Measurements from ENCODE around the gene MAD2L1.
"Not testable (repeated sequence)": the region's sequence is repeated elsewhere in the genome, so short reads cannot be mapped to it uniquely, and the experiment has no call there.

The MAD2L1 gene

DNA sequence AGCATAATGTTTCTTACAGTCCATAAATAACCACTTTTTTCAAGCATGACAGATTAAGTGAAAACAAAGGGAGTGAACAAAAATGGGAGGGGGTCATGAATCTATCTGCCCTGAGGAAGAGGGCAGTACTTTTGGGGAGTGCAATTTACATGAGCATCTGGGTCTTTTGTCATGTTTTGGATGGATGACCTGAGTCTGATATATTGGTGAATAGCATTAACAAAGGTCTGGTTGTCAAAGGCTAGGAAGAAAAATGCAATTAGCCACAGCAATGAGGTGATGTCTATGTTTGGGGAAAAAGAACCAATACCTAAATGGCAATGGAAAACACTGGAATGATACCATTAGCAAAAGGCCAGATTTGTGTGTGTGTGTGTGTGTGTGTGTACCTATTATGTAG lies 15.1 kb upstream of the MAD2L1 start:
- H3K36me3 ChIP-seq (ENCODE audit: control insufficient read depth, insufficient read depth, low read length), result no peaks in the 10 kb centered on the region
- H3K27ac ChIP-seq (ENCODE audit: low read depth, low read length), result no peak overlapping the region
- no peak overlapping the region for H3K9ac ChIP-seq (ENCODE audit: low read length)
- no peak overlapping the region for H3K4me3 ChIP-seq (ENCODE audit: low read depth, low read length)
- H3K4me1 ChIP-seq (ENCODE audit: control insufficient read depth, insufficient read depth, low read length), result no peaks in the 10 kb centered on the region
- H3K9me3 ChIP-seq (ENCODE audit: control insufficient read depth, insufficient read depth, low read depth, low read length), result no peaks in the 10 kb centered on the region
- H3K27me3 ChIP-seq (ENCODE audit: control insufficient read depth, insufficient read depth, low read length), result no peaks in the 10 kb centered on the region

DNA sequence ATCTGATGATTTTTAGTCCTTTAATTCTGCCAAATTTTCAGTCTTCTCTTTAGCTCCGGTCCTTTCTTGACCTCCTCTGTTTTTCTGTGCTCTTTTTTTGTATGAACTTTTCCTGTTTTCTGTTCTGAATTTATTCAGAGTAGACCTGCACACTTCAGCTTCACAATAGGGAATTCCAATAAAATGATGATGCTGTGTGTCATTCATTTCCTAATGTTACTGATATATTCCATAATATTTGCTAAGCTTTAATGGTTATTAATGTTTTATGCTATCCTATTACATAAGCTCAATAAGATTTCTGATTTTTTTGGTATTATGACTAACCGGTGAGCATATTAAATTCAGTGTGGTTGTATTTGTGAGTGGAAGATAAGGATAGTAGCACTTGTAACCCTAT lies 13.9 kb upstream of the MAD2L1 start:
- H3K27me3 ChIP-seq (ENCODE audit: control insufficient read depth, insufficient read depth, low read length), result no peaks in the 10 kb centered on the region
- H3K9me3 ChIP-seq (ENCODE audit: control insufficient read depth, insufficient read depth, low read depth, low read length), result no peaks in the 10 kb centered on the region; the same call in 1 of the 2 replicates
- no peak overlapping the region for H3K4me3 ChIP-seq (ENCODE audit: low read depth, low read length)
- no peaks in the 10 kb centered on the region for H3K4me1 ChIP-seq (ENCODE audit: control insufficient read depth, insufficient read depth, low read length)
- no peak overlapping the region for H3K27ac ChIP-seq (ENCODE audit: low read depth, low read length)
- no peaks in the 10 kb centered on the region for H3K36me3 ChIP-seq (ENCODE audit: control insufficient read depth, insufficient read depth, low read length)
- no peak overlapping the region for H3K9ac ChIP-seq (ENCODE audit: low read length)

DNA sequence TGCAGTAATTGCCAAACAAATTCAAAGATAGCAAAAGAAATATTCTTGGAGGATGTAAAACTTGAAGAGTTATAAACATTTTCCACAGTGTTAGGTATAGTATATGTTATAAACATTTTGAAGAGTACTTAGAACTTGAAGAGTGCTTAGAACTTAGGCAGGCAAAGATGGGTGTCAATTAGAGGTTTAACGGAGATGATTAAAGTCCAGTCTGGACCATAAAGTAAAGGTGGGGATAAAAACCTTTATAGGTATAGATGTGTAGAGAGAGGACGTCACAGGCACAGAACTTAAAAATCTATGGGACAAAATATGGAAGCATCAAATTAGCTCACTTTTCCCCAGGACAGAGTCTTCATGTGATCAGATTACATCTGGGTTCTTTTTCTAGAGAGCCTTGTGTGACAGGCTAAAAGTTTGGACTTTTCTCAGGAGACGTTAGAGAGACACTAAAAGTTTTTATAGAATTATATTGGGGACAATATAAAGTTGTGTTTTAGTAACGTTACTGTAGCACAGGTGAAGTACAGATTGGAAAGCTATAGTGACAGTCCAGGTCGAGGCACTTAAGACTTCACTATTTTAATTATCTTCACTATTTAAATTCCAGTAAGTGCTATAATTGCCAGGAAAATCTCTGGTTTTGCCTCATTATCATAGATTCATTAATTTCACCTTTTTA lies 13.3 kb upstream of the MAD2L1 start:
- no peak overlapping the region for H3K9ac ChIP-seq (ENCODE audit: low read length)
- no peaks in the 10 kb centered on the region for H3K27me3 ChIP-seq (ENCODE audit: control insufficient read depth, insufficient read depth, low read length)
- no peaks in the 10 kb centered on the region; the same call in 1 of the 2 replicates for H3K9me3 ChIP-seq (ENCODE audit: control insufficient read depth, insufficient read depth, low read depth, low read length)
- H3K27ac ChIP-seq (ENCODE audit: low read depth, low read length), result no peak overlapping the region
- H3K4me3 ChIP-seq (ENCODE audit: low read depth, low read length), result no peak overlapping the region
- H3K36me3 ChIP-seq (ENCODE audit: control insufficient read depth, insufficient read depth, low read length), result no peaks in the 10 kb centered on the region
- no peaks in the 10 kb centered on the region for H3K4me1 ChIP-seq (ENCODE audit: control insufficient read depth, insufficient read depth, low read length)

DNA sequence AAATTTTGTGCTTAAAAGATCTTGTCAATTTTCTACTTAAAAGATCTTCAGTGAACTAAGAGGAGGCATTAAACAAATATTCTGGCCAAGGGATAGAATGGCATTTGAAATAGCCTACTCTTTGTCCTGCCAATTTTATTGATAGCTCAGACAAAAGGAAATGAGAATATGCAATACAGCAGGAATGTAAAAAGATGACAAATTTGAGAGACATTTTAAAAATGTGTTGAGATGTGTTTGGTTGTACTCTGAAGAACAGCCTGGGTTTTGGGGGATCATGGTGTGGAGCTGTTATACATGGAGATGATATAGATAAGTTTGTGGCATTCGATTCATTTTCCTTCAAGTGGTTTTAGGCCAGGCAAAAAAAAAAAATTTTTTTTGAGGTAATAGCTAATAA lies 11.6 kb upstream of the MAD2L1 start:
- H3K4me1 ChIP-seq (ENCODE audit: control insufficient read depth, insufficient read depth, low read length), result no peaks in the 10 kb centered on the region
- H3K27ac ChIP-seq (ENCODE audit: low read depth, low read length), result no peak overlapping the region
- H3K36me3 ChIP-seq (ENCODE audit: control insufficient read depth, insufficient read depth, low read length), result no peaks in the 10 kb centered on the region
- no peak overlapping the region for H3K4me3 ChIP-seq (ENCODE audit: low read depth, low read length)
- H3K9me3 ChIP-seq (ENCODE audit: control insufficient read depth, insufficient read depth, low read depth, low read length), result no peaks in the 10 kb centered on the region; the same call in 1 of the 2 replicates
- no peaks in the 10 kb centered on the region for H3K27me3 ChIP-seq (ENCODE audit: control insufficient read depth, insufficient read depth, low read length)
- H3K9ac ChIP-seq (ENCODE audit: low read length), result no peak overlapping the region

DNA sequence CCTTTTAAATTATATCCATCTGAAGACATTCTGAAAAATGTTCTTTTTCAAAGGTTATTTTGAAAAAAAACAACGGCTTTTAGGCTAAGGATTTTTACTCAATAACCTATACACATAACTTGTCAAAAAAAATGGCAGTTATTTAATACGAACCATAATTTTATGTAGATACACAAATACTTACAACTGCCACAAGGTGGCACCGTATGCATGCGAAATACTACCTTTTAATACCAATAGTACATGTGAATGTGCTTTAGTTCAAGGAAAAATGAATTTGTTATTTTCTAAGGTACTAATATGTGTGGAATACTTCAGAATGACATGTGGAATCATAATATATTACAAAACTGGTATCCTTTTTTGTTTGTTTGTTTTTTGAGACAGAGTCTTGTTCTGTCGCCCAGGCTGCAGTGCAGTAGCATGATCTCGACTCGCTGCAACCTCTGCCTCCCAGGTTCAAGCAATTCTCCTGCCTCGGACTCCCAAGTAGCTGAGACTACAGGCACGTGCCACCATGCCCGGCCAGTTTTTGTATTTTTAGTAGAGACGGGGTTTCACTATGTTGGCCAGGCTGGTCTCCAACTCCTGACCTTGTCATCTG lies 4.6 kb upstream of the MAD2L1 start:
- Histone ChIP-seq H3K4me3 (ENCODE audit: low read depth, low read length) (no peak overlapping the region), H3K4me1 (ENCODE audit: control insufficient read depth, insufficient read depth, low read length) (peaks cover 17% of the 10 kb centered on the region), H3K36me3 (ENCODE audit: control insufficient read depth, insufficient read depth, low read length) (no peaks in the 10 kb centered on the region), H3K9ac (ENCODE audit: low read length) (no peak overlapping the region), H3K27me3 (ENCODE audit: control insufficient read depth, insufficient read depth, low read length) (no peaks in the 10 kb centered on the region), H3K9me3 (ENCODE audit: control insufficient read depth, insufficient read depth, low read depth, low read length) (no peaks in the 10 kb centered on the region; the same call in 1 of the 2 replicates), H3K27ac (ENCODE audit: low read depth, low read length) (no peak overlapping the region)

DNA sequence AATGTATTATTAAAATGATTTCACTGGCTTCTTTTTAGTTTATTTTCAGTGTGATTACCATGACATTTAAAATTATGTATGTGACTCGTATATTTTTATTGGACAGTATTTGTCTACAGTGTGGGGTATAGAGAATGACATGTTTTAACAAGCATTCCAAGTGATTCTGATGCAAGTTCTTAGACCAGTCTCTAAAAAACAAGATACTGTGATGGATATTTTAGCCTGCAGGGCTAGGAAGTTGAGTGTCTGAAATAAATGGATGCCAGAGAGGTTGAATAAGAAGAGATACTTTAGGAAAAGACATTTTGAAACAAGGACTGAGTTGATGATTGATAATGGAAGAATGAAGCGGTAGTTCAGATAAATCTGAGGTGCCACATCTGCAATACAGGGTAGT lies 3.5 kb upstream of the MAD2L1 start:
- Histone ChIP-seq H3K9me3 (ENCODE audit: control insufficient read depth, insufficient read depth, low read depth, low read length) (no peaks in the 10 kb centered on the region), H3K27me3 (ENCODE audit: control insufficient read depth, insufficient read depth, low read length) (no peaks in the 10 kb centered on the region), H3K9ac (ENCODE audit: low read length) (no peak overlapping the region), H3K36me3 (ENCODE audit: control insufficient read depth, insufficient read depth, low read length) (peaks cover 2% of the 10 kb centered on the region; the same call in 1 of the 2 replicates), H3K27ac (ENCODE audit: low read depth, low read length) (no peak overlapping the region), H3K4me1 (ENCODE audit: control insufficient read depth, insufficient read depth, low read length) (peaks cover 21% of the 10 kb centered on the region), H3K4me3 (ENCODE audit: low read depth, low read length) (no peak overlapping the region)

DNA sequence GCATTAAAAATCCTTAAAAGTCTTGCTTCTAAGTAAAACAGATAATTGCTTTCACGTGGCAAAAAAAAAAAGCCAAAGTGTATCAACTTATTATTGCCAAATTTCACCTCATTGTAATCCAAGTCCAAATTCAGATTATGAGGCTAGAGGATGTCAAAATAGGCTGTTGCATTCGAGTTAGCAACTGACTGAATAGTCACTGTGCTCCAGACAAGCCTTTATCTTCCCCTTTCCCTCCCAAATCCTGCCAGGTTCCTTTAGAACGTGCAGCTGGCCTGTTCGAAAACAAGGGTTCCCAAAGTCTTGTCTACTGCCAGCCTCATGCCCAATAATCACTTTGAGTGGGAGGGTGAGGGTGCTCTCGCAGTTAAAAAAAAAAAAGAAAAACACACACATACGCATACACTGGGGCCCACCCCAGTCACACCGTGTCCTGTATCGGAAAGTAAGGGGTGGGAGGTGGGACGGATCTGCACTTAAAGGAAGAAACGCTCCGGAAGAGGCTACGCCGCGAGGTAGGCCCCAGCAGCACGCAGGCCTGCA lies 603 bp downstream of the MAD2L1 start:
- peak overlapping the region; percentile 84 for H3K27ac ChIP-seq (ENCODE audit: low read depth, low read length)
- H3K9me3 ChIP-seq (ENCODE audit: control insufficient read depth, insufficient read depth, low read depth, low read length), result no peaks in the 10 kb centered on the region
- H3K4me3 ChIP-seq (ENCODE audit: low read depth, low read length), result peak overlapping the region; percentile 87
- peaks cover 33% of the 10 kb centered on the region for H3K4me1 ChIP-seq (ENCODE audit: control insufficient read depth, insufficient read depth, low read length)
- H3K36me3 ChIP-seq (ENCODE audit: control insufficient read depth, insufficient read depth, low read length), result peaks cover 42% of the 10 kb centered on the region
- no peaks in the 10 kb centered on the region for H3K27me3 ChIP-seq (ENCODE audit: control insufficient read depth, insufficient read depth, low read length)
- H3K9ac ChIP-seq (ENCODE audit: low read length), result peak overlapping the region; percentile 92

DNA sequence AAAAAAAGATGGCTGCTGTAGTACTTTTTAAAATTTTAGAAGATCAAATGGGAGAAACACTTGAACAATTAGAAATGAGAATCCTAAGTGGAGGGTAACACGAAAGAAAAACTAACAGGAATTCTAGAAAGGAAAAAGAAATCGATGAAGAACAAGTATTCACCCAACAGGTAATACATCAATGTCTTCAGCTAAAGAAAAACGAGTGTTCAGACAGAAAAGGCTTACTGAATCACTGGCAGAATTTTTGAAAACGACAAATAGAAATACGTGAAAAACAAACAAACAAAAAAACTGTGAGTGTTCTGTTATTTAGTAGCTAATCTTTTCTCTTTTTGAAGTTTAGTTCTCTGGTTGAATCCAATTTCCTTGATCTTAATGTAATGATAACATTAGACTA lies 1.8 kb downstream of the MAD2L1 start:
- H3K9me3 ChIP-seq (ENCODE audit: control insufficient read depth, insufficient read depth, low read depth, low read length), result no peaks in the 10 kb centered on the region
- peak overlapping the region; percentile 87 for H3K4me3 ChIP-seq (ENCODE audit: low read depth, low read length)
- H3K27ac ChIP-seq (ENCODE audit: low read depth, low read length), result no peak overlapping the region
- H3K4me1 ChIP-seq (ENCODE audit: control insufficient read depth, insufficient read depth, low read length), result peaks cover 28% of the 10 kb centered on the region
- H3K9ac ChIP-seq (ENCODE audit: low read length), result no peak overlapping the region
- H3K27me3 ChIP-seq (ENCODE audit: control insufficient read depth, insufficient read depth, low read length), result no peaks in the 10 kb centered on the region
- H3K36me3 ChIP-seq (ENCODE audit: control insufficient read depth, insufficient read depth, low read length), result peaks cover 54% of the 10 kb centered on the region

DNA sequence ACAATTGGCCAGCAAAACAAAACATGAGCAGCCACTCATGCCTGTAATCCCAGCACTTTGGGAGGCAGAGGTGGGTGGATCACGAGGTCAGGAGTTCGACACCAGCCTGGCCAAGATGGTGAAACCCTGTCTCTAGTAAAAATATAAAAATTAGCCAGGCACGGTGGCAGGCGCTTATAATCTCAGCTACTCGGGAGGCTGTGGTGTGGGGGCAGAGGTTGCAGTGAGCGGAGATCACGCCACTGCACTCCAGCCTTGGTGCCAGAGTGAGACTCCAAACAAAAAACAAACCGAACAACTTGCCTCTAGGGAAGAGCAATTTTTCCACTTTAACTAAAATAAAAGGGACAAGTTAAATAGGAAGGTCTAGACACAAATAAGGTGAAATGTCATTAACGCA lies 2.9 kb downstream of the MAD2L1 start:
- H3K9ac ChIP-seq (ENCODE audit: low read length); H3K27ac ChIP-seq (ENCODE audit: low read depth, low read length); H3K27me3 ChIP-seq (ENCODE audit: control insufficient read depth, insufficient read depth, low read length); H3K9me3 ChIP-seq (ENCODE audit: control insufficient read depth, insufficient read depth, low read depth, low read length): not testable (repeated sequence)
- H3K4me3 ChIP-seq (ENCODE audit: low read depth, low read length), result peak overlapping the region; percentile 87; the same call in 1 of the 2 replicates
- peaks cover 66% of the 10 kb centered on the region for H3K36me3 ChIP-seq (ENCODE audit: control insufficient read depth, insufficient read depth, low read length)
- peaks cover 28% of the 10 kb centered on the region for H3K4me1 ChIP-seq (ENCODE audit: control insufficient read depth, insufficient read depth, low read length)

DNA sequence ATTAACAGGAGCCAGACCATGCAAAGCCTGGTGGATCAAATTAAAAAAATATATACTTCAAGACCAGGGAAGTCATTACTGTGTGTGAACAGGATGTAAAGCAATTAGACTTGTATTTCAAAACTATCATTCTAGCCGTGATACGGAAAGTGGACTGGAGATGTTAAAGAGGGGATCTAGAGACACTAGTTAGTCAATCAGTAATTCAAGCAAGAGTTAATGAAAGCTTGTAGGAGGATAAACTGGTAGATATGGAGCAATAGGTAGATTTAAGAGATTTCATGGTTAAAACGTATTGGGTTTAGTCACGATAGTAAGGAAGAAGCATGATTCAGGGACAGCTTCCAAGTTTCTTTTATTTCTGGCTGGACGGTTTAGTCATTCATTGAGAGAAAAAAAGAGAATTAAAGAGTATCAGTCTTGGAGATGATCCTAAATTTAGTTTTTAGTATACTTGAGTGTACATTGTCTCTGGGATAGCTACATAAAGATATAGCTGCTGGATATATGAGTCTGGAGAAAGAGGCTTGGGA lies 3.9 kb downstream of the MAD2L1 start:
- peaks cover 75% of the 10 kb centered on the region for H3K36me3 ChIP-seq (ENCODE audit: control insufficient read depth, insufficient read depth, low read length)
- H3K9ac ChIP-seq (ENCODE audit: low read length), result no peak overlapping the region

DNA sequence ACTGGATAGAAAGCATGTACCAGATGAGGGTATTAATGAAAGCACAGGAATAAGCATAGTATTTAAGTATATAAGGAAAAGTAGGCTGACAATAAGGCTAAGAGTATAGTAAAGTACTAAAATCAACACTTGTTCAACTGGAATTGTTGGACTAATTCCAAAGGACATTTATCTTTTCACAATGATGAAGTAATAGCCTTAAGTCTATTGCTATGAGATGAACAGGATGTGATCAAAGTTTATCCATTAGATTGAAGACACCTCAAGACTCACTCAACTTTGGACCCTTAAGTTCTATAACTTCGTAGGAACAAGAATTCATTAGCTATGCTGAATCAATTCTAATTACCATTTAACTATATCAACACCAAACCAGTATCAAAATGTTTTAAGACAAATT lies 7.6 kb downstream of the MAD2L1 start:
- H3K27me3 ChIP-seq (ENCODE audit: control insufficient read depth, insufficient read depth, low read length), result no peaks in the 10 kb centered on the region
- no peak overlapping the region for H3K4me3 ChIP-seq (ENCODE audit: low read depth, low read length)
- H3K4me1 ChIP-seq (ENCODE audit: control insufficient read depth, insufficient read depth, low read length), result peaks cover 2% of the 10 kb centered on the region
- H3K36me3 ChIP-seq (ENCODE audit: control insufficient read depth, insufficient read depth, low read length), result peaks cover 84% of the 10 kb centered on the region
- H3K9me3 ChIP-seq (ENCODE audit: control insufficient read depth, insufficient read depth, low read depth, low read length), result no peaks in the 10 kb centered on the region
- no peak overlapping the region for H3K9ac ChIP-seq (ENCODE audit: low read length)
- H3K27ac ChIP-seq (ENCODE audit: low read depth, low read length), result no peak overlapping the region

More for the DNA sequence above, 3.9 kb downstream of the MAD2L1 start:
- H3K27me3 ChIP-seq (ENCODE audit: control insufficient read depth, insufficient read depth, low read length), result no peaks in the 10 kb centered on the region
- H3K27ac ChIP-seq (ENCODE audit: low read depth, low read length), result no peak overlapping the region
- H3K9me3 ChIP-seq (ENCODE audit: control insufficient read depth, insufficient read depth, low read depth, low read length), result no peaks in the 10 kb centered on the region
- H3K4me3 ChIP-seq (ENCODE audit: low read depth, low read length), result no peak overlapping the region
- peaks cover 19% of the 10 kb centered on the region for H3K4me1 ChIP-seq (ENCODE audit: control insufficient read depth, insufficient read depth, low read length)
